Ovary (tissue), 9 donors: ENCODE measurements around the gene NEMF. TPM values are rescaled to one million over a fixed set of nuclear protein-coding genes. Genes with fewer than 3 reads are reported as not detected.
"Not testable (repeated sequence)": the region's sequence is repeated elsewhere in the genome, so short reads cannot be mapped to it uniquely, and the experiment has no call there.

ENCODE experiments used
- DNase-seq, 5 donors: peaks; one replicate each; pipeline ENCODE4 v3.0.0-alpha.2; 2019 to 2020
- H3K27ac ChIP-seq, 2 donors: fragments of 200-600 bp; one replicate each; pipeline versions ENCODE4 v1.5.1 to v1.8.0; 2019 to 2022
- H3K27me3 ChIP-seq: fragments of 200-600 bp; one replicate; pipeline ENCODE4 v1.8.0; 2022
- H3K36me3 ChIP-seq: fragments of 200-600 bp; sonication (generic); one replicate; pipeline ENCODE4 v1.5.1; 2019
- H3K4me1 ChIP-seq: one replicate; pipeline ENCODE4 v1.8.1; 2013; ENCODE audit warnings: mild to moderate bottlenecking, moderate library complexity; ENCODE audit not compliant: insufficient read depth
- H3K4me3 ChIP-seq: fragments of 200-600 bp; sonication (generic); one replicate; pipeline ENCODE4 v1.5.1; 2017
- H3K9me3 ChIP-seq, 2 donors: fragments of 200-600 bp in 1 of 2; sonication (generic) in 1 of 2; one replicate each; pipeline versions ENCODE4 v1.5.1 to v1.8.1; 2013 to 2019; ENCODE audit warnings: mild to moderate bottlenecking in 1 of 2, moderate library complexity in 1 of 2
- CTCF ChIP-seq, 3 donors: fragments of 450-650 bp in 2 of 3; fragments of 200-600 bp in 1 of 3; IDR thresholded peaks; one replicate each; pipeline versions ENCODE4 v1.5.1 to v1.8.0; 2016 to 2022; ENCODE audit warnings: antibody characterized with exemption in 3 of 3, mild to moderate bottlenecking in 1 of 3
- EP300 ChIP-seq: sonication (generic); formaldehyde crosslinking; IDR thresholded peaks from one replicate; pipeline ENCODE4 v1.6.1; 2017; ENCODE audit warnings: antibody characterized with exemption
- POLR2A ChIP-seq: fragments of 450-650 bp; IDR thresholded peaks from one replicate; pipeline ENCODE4 v1.6.1; 2017; ENCODE audit warnings: antibody characterized with exemption, mild to moderate bottlenecking, moderate library complexity
- WGBS, 3 donors: extraction: QIAGEN DNeasy Blood & Tissue Kit in 1 of 3; methylation state at CpG; one replicate each; pipeline versions ENCODE4 v1.1.5 to v1.1.7; 2013 to 2017; 5-methylcytosine and 5-hydroxymethylcytosine counted together
- intact Hi-C, 4 donors: fragments of 100-400 bp; cut with DNase I; formaldehyde crosslinking; loops; one replicate each; pipeline versions ENCODE4 v1.11.0 to v1.15.1; 2022 to 2023
- polyA plus RNA-seq, 2 donors: library from polyadenylated mRNA; stranded (reverse); fragments of 200-250 nt in 1 of 2; fragments of 350-450 nt in 1 of 2; fragmentation: Illumina TruSeq in 1 of 2; extraction: RNeasy Lipid Tissue Mini Kit (QIAGEN cat#74804) in 1 of 2; gene quantifications; one replicate each; pipeline ENCODE4 v1.2.3, GENCODE V29; 2013 to 2014
- total RNA-seq, 7 donors: library from RNA; depleted of rRNA in 2 of 7; stranded (reverse); fragments of >200 nt in 2 of 7; fragmentation: NEBNext Ultra II Directional in 3 of 7; extraction: Animal tissue kit (Norgen Biotek cat#: 25700) in 3 of 7; gene quantifications; one replicate each; pipeline versions ENCODE4 v1.1.0 to v1.2.4, GENCODE V29; 2016 to 2023
- donor health status: DM: no; HTN: no; CAD: no; lungs with moderate emphysema.
- donor health status: DM: no; HTN: no; CAD: no.
- donor health status: Bipolar disorder and iron deficiency.
- donor health status: DM: yes; HTN: yes; CAD: no.
- donor health status: DM: no; HTN: no; CAD: no.
- donor health status: DM: yes; HTN: yes; CAD: no.

NEMF gene
- total and polyA plus RNA-seq, 9 donors, result 20.9 to 98.9 (median 68.6) TPM

GRCh38 chr14:49849213-49849847 is 3.3 kb downstream of the NEMF start:
- H3K4me3 ChIP-seq, result no peak overlapping the region
- intact Hi-C loops, result no loop called here
- WGBS, 3 donors, result 67 to 83% (median 73%) methylated on average over 1 of the region's 1 CpG
- no peaks in the 10 kb centered on the region for H3K36me3 ChIP-seq
- no peak overlapping the region for H3K27ac ChIP-seq
- TF ChIP-seq CTCF (IDR thresholded peaks at IDR 0.05), result no peak
- no peak for TF ChIP-seq POLR2A
- no peak for TF ChIP-seq EP300
- H3K27me3 ChIP-seq, result no peaks in the 10 kb centered on the region
- DNase-seq, result no peak
- H3K4me1 ChIP-seq, result no peaks in the 10 kb centered on the region
- no peaks in the 10 kb centered on the region for H3K9me3 ChIP-seq

GRCh38 chr14:49828640-49829039 is 23.9 kb downstream of the NEMF start:
- H3K4me3 ChIP-seq, result no peak overlapping the region
- H3K36me3 ChIP-seq, result no peaks in the 10 kb centered on the region
- H3K27ac ChIP-seq, result no peak overlapping the region
- no peak for DNase-seq
- H3K27me3 ChIP-seq, result no peaks in the 10 kb centered on the region
- no peak for TF ChIP-seq POLR2A
- TF ChIP-seq EP300, result no peak
- no peak for TF ChIP-seq CTCF (IDR thresholded peaks at IDR 0.05)
- intact Hi-C loops, result no loop called here
- WGBS, 3 donors, result 84 to 95% (median 86%) methylated on average over 2 of the region's 2 CpGs
- no peaks in the 10 kb centered on the region for H3K9me3 ChIP-seq
- H3K4me1 ChIP-seq, result no peaks in the 10 kb centered on the region

GRCh38 chr14:49820176-49820575 is 32.4 kb downstream of the NEMF start:
- no peaks in the 10 kb centered on the region for H3K27me3 ChIP-seq
- H3K4me3 ChIP-seq, result no peak overlapping the region
- H3K4me1 ChIP-seq, result no peaks in the 10 kb centered on the region
- WGBS, 3 donors, result 96 to 98% (median 97%) methylated on average over 12 of the region's 12 CpGs
- no peak for DNase-seq
- H3K36me3 ChIP-seq, result no peaks in the 10 kb centered on the region
- intact Hi-C loops, result no loop called here
- H3K9me3 ChIP-seq, result no peaks in the 10 kb centered on the region
- H3K27ac ChIP-seq, result no peak overlapping the region
- TF ChIP-seq CTCF (IDR thresholded peaks at IDR 0.05) (no peak), POLR2A (no peak), EP300 (no peak)

- Histone ChIP-seq H3K27me3 (no peaks in the 10 kb centered on the region), H3K4me3 (no peak overlapping the region), H3K9me3 (no peaks in the 10 kb centered on the region), H3K4me1 (no peaks in the 10 kb centered on the region), H3K36me3 (no peaks in the 10 kb centered on the region), H3K27ac (no peak overlapping the region)
- WGBS, 3 donors, result 97 to 98% (median 98%) methylated on average over 3 of the region's 3 CpGs
- intact Hi-C loops, result no loop called here
- TF ChIP-seq CTCF (IDR thresholded peaks at IDR 0.05) (no peak), EP300 (no peak), POLR2A (no peak)
- no peak for DNase-seq
These were observed 35.7 kb downstream of the NEMF start for GRCh38 chr14:49816844-49817243.

GRCh38 chr14:49816118-49816517 is 36.5 kb downstream of the NEMF start:
- H3K27ac ChIP-seq, H3K9me3 ChIP-seq, H3K4me1 ChIP-seq, DNase-seq, H3K27me3 ChIP-seq, H3K4me3 ChIP-seq, H3K36me3 ChIP-seq, intact Hi-C loops: not testable (repeated sequence)
- WGBS, 3 donors, result 96 to 99% (median 98%) methylated on average over 2 of the region's 2 CpGs
